Psoas muscle (tissue), 8 donors: ENCODE data around the gene SFT2D3. TPM values are rescaled to one million over a fixed set of nuclear protein-coding genes. Genes with fewer than 3 reads are reported as not detected.

Experiments used
- ATAC-seq, 4 donors: fragments of 200-7000 bp; cut with Tn5 transposase; one replicate each; pipeline ENCODE4 v1.9.1; 2020; ENCODE audit warnings: moderate library complexity in 3 of 4, mild to moderate bottlenecking in 2 of 4
- DNase-seq, 2 donors: peaks; one replicate each; pipeline ENCODE4 v3.0.0-alpha.2; 2020
- H3K27ac ChIP-seq: fragments of 200-600 bp; one replicate; pipeline ENCODE4 v1.8.0; 2022
- H3K27me3 ChIP-seq, 3 donors: fragments of 200-600 bp in 1 of 3; one replicate each; pipeline versions ENCODE4 v1.6.1 to v1.8.0; 2013 to 2022; ENCODE audit warnings: low read length in 2 of 3, mild to moderate bottlenecking in 2 of 3, moderate library complexity in 1 of 3; ENCODE audit not compliant: insufficient read depth in 3 of 3
- H3K36me3 ChIP-seq, 2 donors: fragments of 200-600 bp in 1 of 2; one replicate each; pipeline versions ENCODE4 v1.6.1 to v1.8.0; 2013 to 2022; ENCODE audit warnings: low read depth in 1 of 2, mild to moderate bottlenecking in 1 of 2, moderate library complexity in 1 of 2; ENCODE audit not compliant: insufficient read depth in 1 of 2
- H3K4me1 ChIP-seq: fragments of 200-600 bp; one replicate; pipeline ENCODE4 v1.8.0; 2022
- H3K4me3 ChIP-seq: fragments of 200-600 bp; one replicate; pipeline ENCODE4 v1.8.0; 2022; ENCODE audit warnings: mild to moderate bottlenecking
- H3K9me3 ChIP-seq: fragments of 200-600 bp; one replicate; pipeline ENCODE4 v1.8.0; 2022
- CTCF ChIP-seq: fragments of 200-600 bp; IDR thresholded peaks from one replicate; pipeline ENCODE4 v1.8.0; 2022; ENCODE audit warnings: antibody characterized with exemption
- WGBS, 3 donors: extraction: QIAGEN DNeasy Blood & Tissue Kit; methylation state at CpG; one replicate each; pipeline versions ENCODE4 v1.1.6 to v1.1.7; 2013; 5-methylcytosine and 5-hydroxymethylcytosine counted together
- intact Hi-C, 2 donors: fragments of 100-400 bp; cut with DNase I; formaldehyde crosslinking; loops; one replicate each; pipeline versions ENCODE4 v1.11.0 to v1.14.2; 2022
- polyA plus RNA-seq, 3 donors: library from polyadenylated mRNA; stranded (reverse); fragments of 200-250 nt; gene quantifications; one replicate each; pipeline ENCODE4 v1.2.3, GENCODE V29; 2013
- total RNA-seq, 4 donors: library from RNA; stranded (reverse); fragmentation: NEBNext Ultra II Directional in 2 of 4; extraction: Animal tissue kit (Norgen Biotek cat#: 25700) in 2 of 4; gene quantifications; one replicate each; pipeline versions ENCODE4 v1.2.1 to v1.2.4, GENCODE V29; 2021 to 2023
- donor health status: healthy with polysubstance abuse.
- donor health status: DM: no; HTN: no; CAD: no; lungs with moderate emphysema.
- donor health status: Bipolar disorder and iron deficiency.
- donor health status: healthy.
- donor health status: DM: yes; HTN: yes; CAD: no.
- donor health status: DM: no; HTN: no; CAD: no.
- donor health status: DM: no; HTN: no; CAD: no.
- donor health status: DM: yes; HTN: yes; CAD: no.

The SFT2D3 gene
- total and polyA plus RNA-seq, 7 donors: 1.5 to 4.1 (median 2.2) TPM

DNA sequence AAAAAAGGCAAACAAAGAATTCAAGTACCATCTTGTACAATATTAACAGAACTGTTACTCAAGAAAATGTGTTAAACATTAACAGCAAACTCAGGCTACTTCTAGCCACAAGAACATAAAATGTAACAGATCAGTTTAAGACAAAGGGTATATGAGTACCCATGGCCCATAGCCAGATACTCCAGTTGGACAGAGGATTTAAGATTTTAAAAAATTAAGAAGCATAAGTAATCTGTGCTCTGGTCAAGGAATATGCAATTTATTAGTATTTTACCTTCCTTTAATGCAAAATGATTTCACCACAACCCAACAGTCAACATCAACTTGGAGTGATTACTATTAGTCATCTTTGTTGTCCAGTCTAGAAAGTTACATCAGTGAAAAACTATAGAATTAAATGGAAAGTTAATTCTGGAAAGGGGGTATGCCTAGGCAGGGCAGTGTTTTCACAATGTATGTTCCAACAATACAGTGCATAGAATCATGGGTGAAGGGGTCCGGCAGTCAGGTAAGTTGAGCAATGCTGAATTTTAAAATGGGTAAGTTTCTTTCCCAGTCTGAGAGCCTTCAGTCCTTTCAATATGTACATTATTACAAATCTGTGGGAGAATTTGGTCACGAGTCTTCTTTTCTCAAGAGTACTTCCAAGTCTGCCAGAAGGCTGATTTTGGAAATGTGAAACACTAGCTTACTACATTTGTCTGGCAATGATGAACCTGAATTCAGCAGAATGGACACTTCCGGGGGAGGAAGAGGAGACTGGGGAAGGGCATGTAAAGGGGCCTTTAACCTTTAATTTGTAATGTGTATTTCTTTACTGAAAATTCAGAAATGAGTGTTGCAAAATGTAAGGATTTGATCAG, 34.5 kb downstream of the SFT2D3 start:
- H3K4me3 ChIP-seq: no peak overlapping the region
- WGBS, 3 donors: 41 to 54% (median 46%) methylated on average over 3 of the region's 3 CpGs
- H3K9me3 ChIP-seq: no peaks in the 10 kb centered on the region
- intact Hi-C loops: loop anchor here in 1 of 2 donors (5.0 kb wide), 1 partner anchor 77 kb away; the partner anchor contains the start of gene WDR33
- H3K27ac ChIP-seq: peak overlapping the region; percentile 59
- no peak for TF ChIP-seq CTCF
- H3K27me3 ChIP-seq: no peaks in the 10 kb centered on the region
- DNase-seq: no peak
- H3K36me3 ChIP-seq: peaks cover 0 to 5% of the 10 kb centered on the region in 2 donors
- H3K4me1 ChIP-seq: peaks cover 19% of the 10 kb centered on the region
- peak in 1 of 4 donors; percentile 46 for ATAC-seq

DNA sequence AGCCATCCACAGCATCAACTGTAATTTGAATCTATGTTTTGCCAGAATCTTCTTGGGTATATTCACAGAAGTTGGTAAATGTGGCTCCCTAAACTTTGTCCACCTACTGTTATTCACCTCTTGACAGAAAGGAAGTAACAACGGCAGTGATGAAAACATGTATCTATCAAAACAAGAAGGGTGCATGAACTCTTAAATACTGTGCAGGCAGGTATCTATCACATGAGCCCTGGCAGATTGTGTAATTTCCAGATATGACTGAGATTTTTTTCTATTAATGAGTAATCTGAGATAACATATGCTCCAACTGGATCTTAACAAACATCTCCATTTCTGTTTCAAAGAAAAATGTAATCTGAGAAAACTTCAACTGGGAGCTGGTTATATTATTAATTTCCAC, 36.6 kb downstream of the SFT2D3 start:
- DNase-seq (no peak), ATAC-seq (no peak)
- TF ChIP-seq CTCF: no peak
- WGBS, 3 donors: 79 to 88% (median 88%) methylated on average over 1 of the region's 1 CpG
- H3K27ac ChIP-seq: no peak overlapping the region
- H3K4me1 ChIP-seq: peaks cover 19% of the 10 kb centered on the region
- peaks cover 0 to 5% of the 10 kb centered on the region in 2 donors for H3K36me3 ChIP-seq
- no peaks in the 10 kb centered on the region for H3K9me3 ChIP-seq
- no peak overlapping the region for H3K4me3 ChIP-seq
- intact Hi-C loops: loop anchor here in 1 of 2 donors (5.0 kb wide), 1 partner anchor 74 kb away; the partner anchor contains the start of gene WDR33
- no peaks in the 10 kb centered on the region for H3K27me3 ChIP-seq

- Histone ChIP-seq H3K9me3 (no peaks in the 10 kb centered on the region), H3K4me3 (no peak overlapping the region), H3K27ac (no peak overlapping the region), H3K36me3 (peaks cover 0 to 9% of the 10 kb centered on the region in 2 donors), H3K27me3 (no peaks in the 10 kb centered on the region), H3K4me1 (peaks cover 12% of the 10 kb centered on the region)
- no peak for TF ChIP-seq CTCF
- intact Hi-C loops: loop anchor here in 1 of 2 donors (5.0 kb wide), 2 partner anchors 38 to 73 kb away; partner anchors contain the start of gene WDR33
- 86 to 91% (median 90%) methylated on average over 1 of the region's 1 CpG for WGBS, 3 donors
- ATAC-seq (no peak), DNase-seq (no peak)
These were observed 38.5 kb downstream of the SFT2D3 start for GRCh38 chr2:127739800-127740199.

- DNase-seq (no peak), ATAC-seq (peak in 1 of 4 donors; percentile 39)
- no peak overlapping the region for H3K4me3 ChIP-seq
- no peaks in the 10 kb centered on the region for H3K27me3 ChIP-seq
- no peak for TF ChIP-seq CTCF
- 97 to 99% (median 97%) methylated on average over 3 of the region's 3 CpGs for WGBS, 3 donors
- H3K9me3 ChIP-seq: no peaks in the 10 kb centered on the region
- no peak overlapping the region for H3K27ac ChIP-seq
- H3K4me1 ChIP-seq: peaks cover 4% of the 10 kb centered on the region
- peaks cover 0 to 13% of the 10 kb centered on the region in 2 donors for H3K36me3 ChIP-seq
- intact Hi-C loops: loop anchor here in 1 of 2 donors (5.0 kb wide), 1 partner anchor 37 kb away; no protein-coding TSS in a partner anchor
These were observed 39.5 kb downstream of the SFT2D3 start for GRCh38 chr2:127740665-127741288.
